H9 (cell line): ENCODE data around the gene MTA1. TPM values are rescaled to one million over a fixed set of nuclear protein-coding genes. Genes with fewer than 3 reads are reported as not detected.
A peak's percentile ranks its signal among the peaks of the same experiment; 100 is the strongest.

Source experiments
- DNase-seq: peaks from one replicate; pipeline ENCODE4 v3.0.0-alpha.2; 2017
- H2AFZ ChIP-seq: one replicate; pipeline ENCODE4 v1.6.1; 2013; ENCODE audit warnings: mild to moderate bottlenecking, low read length, control low read depth, moderate library complexity
- H2AK5ac ChIP-seq: 2 replicates; pipeline ENCODE4 v1.6.1; 2013; ENCODE audit warnings: low read length, control low read depth, mixed read lengths; ENCODE audit not compliant: insufficient read length
- H2BK120ac ChIP-seq: one replicate; pipeline ENCODE4 v1.6.1; 2013; ENCODE audit warnings: low read depth, mild to moderate bottlenecking, low read length, control low read depth, inconsistent platforms; ENCODE audit not compliant: poor library complexity, severe bottlenecking
- H2BK12ac ChIP-seq: 2 replicates; pipeline ENCODE4 v1.6.1; 2013; ENCODE audit warnings: low read length, control low read depth, mixed read lengths, low read depth; ENCODE audit not compliant: insufficient read length
- H2BK15ac ChIP-seq: 2 replicates; pipeline ENCODE4 v1.6.1; 2013; ENCODE audit warnings: low read depth, low read length, control low read depth
- H2BK20ac ChIP-seq: one replicate; pipeline ENCODE4 v1.6.1; 2013; ENCODE audit warnings: low read depth, mild to moderate bottlenecking, low read length, control low read depth, inconsistent platforms; ENCODE audit not compliant: poor library complexity, severe bottlenecking
- H2BK5ac ChIP-seq: 2 replicates; pipeline ENCODE4 v1.6.1; 2013; ENCODE audit warnings: low read length, control low read depth, mixed read lengths; ENCODE audit not compliant: insufficient read length
- H3K14ac ChIP-seq: 2 replicates; pipeline ENCODE4 v1.6.1; 2013; ENCODE audit warnings: low read length, control low read depth; ENCODE audit not compliant: insufficient read depth
- H3K18ac ChIP-seq: 2 replicates; pipeline ENCODE4 v1.6.1; 2013; ENCODE audit warnings: low read depth, mild to moderate bottlenecking, mixed read lengths, low read length, control low read depth; ENCODE audit not compliant: insufficient read length
- H3K23ac ChIP-seq: 2 replicates; pipeline ENCODE4 v1.6.1; 2013; ENCODE audit warnings: low read length, control low read depth, mixed read lengths, low read depth; ENCODE audit not compliant: insufficient read length
- H3K23me2 ChIP-seq: 2 replicates; pipeline ENCODE4 v1.6.1; 2013; ENCODE audit warnings: low read depth, mild to moderate bottlenecking, mixed read lengths, low read length, control low read depth; ENCODE audit not compliant: insufficient read length, poor library complexity, severe bottlenecking
- H3K27ac ChIP-seq: 2 replicates; pipeline ENCODE4 v1.5.1; 2013; ENCODE audit warnings: low read length, control low read depth, mixed read lengths, low read depth; ENCODE audit not compliant: insufficient read length
- H3K27me3 ChIP-seq: 2 replicates; pipeline ENCODE4 v1.6.1; 2013; ENCODE audit warnings: low read length, control low read depth, inconsistent platforms; ENCODE audit not compliant: insufficient read depth
- H3K4ac ChIP-seq: 2 replicates; pipeline ENCODE4 v1.6.1; 2013; ENCODE audit warnings: low read depth, mild to moderate bottlenecking, control low read depth, inconsistent platforms, low read length, moderate library complexity
- H3K4me1 ChIP-seq: 2 replicates; pipeline ENCODE4 v1.6.1; 2013; ENCODE audit warnings: low read length, control low read depth, inconsistent platforms; ENCODE audit not compliant: insufficient read depth
- H3K4me2 ChIP-seq: 2 replicates; pipeline ENCODE4 v1.6.1; 2013; ENCODE audit warnings: low read length, control low read depth, mixed read lengths; ENCODE audit not compliant: insufficient read length, insufficient read depth
- H3K56ac ChIP-seq: 2 replicates; pipeline ENCODE4 v1.6.1; 2013; ENCODE audit warnings: low read depth, mild to moderate bottlenecking, mixed read lengths, low read length, control low read depth; ENCODE audit not compliant: insufficient read length
- H3K79me1 ChIP-seq: 2 replicates; pipeline ENCODE4 v1.6.1; 2013; ENCODE audit warnings: low read depth, mild to moderate bottlenecking, moderate library complexity, low read length, control low read depth, inconsistent platforms; ENCODE audit not compliant: insufficient read depth, poor library complexity, severe bottlenecking
- H3K79me2 ChIP-seq: 2 replicates; pipeline ENCODE4 v1.6.1; 2013; ENCODE audit warnings: low read length, control low read depth, inconsistent platforms; ENCODE audit not compliant: insufficient read depth
- H3K9ac ChIP-seq: 2 replicates; pipeline ENCODE4 v1.6.1; 2013; ENCODE audit warnings: low read length, control low read depth, mixed read lengths; ENCODE audit not compliant: insufficient read length; ENCODE audit errors: extremely low read depth
- H3K9me3 ChIP-seq: one replicate; pipeline ENCODE4 v1.6.1; 2013; ENCODE audit warnings: low read depth, low read length, inconsistent platforms; ENCODE audit not compliant: control insufficient read depth
- H3T11ph ChIP-seq: one replicate; pipeline ENCODE4 v1.6.1; 2013; ENCODE audit warnings: mild to moderate bottlenecking, low read length, control low read depth, inconsistent platforms
- H4K20me1 ChIP-seq: one replicate; pipeline ENCODE4 v1.6.1; 2013; ENCODE audit not compliant: control insufficient read depth, insufficient read length, insufficient read depth
- H4K5ac ChIP-seq: 2 replicates; pipeline ENCODE4 v1.6.1; 2013; ENCODE audit warnings: low read depth, mild to moderate bottlenecking, mixed read lengths, low read length, control low read depth; ENCODE audit not compliant: insufficient read length
- H4K8ac ChIP-seq: replicated peaks from 2 replicates; pipeline ENCODE4 v1.6.1; 2013; ENCODE audit warnings: low read length, control low read depth, mixed read lengths, low read depth; ENCODE audit not compliant: insufficient read length
- H4K91ac ChIP-seq: 2 replicates; pipeline ENCODE4 v1.6.1; 2013; ENCODE audit warnings: low read depth, mild to moderate bottlenecking, moderate library complexity, mixed read lengths, low read length, control low read depth; ENCODE audit not compliant: insufficient read length
- H3K27ac Mint-ChIP-seq, 3 experiments: 2 replicates in 2 of 3; 3 replicates in 1 of 3; pipeline ENCODE4 v1.8.0; 2020 to 2021; ENCODE audit warnings: mixed read lengths in 3 of 3, mild to moderate bottlenecking in 1 of 3, moderate library complexity in 1 of 3
- H3K27me3 Mint-ChIP-seq: 2 replicates; pipeline ENCODE4 v1.8.0; 2021; ENCODE audit warnings: low read depth, mild to moderate bottlenecking, moderate library complexity, mixed read lengths
- H3K36me3 Mint-ChIP-seq, 3 experiments: 2 replicates in 2 of 3; 3 replicates in 1 of 3; pipeline ENCODE4 v1.8.0; 2020 to 2021; ENCODE audit warnings: low read depth in 3 of 3, mixed read lengths in 3 of 3; ENCODE audit not compliant: insufficient read depth in 1 of 3
- H3K4me1 Mint-ChIP-seq, 2 experiments: 2 replicates each; pipeline ENCODE4 v1.8.0; 2020; ENCODE audit warnings: mixed read lengths in 2 of 2
- H3K4me3 Mint-ChIP-seq, 2 experiments: 2 replicates in 1 of 2; 3 replicates in 1 of 2; pipeline ENCODE4 v1.8.0; 2020 to 2021; ENCODE audit warnings: mild to moderate bottlenecking in 2 of 2, mixed read lengths in 2 of 2, moderate library complexity in 1 of 2
- H3K9me3 Mint-ChIP-seq, 2 experiments: 2 replicates in 1 of 2; 3 replicates in 1 of 2; pipeline ENCODE4 v1.8.0; 2020; ENCODE audit warnings: mild to moderate bottlenecking in 2 of 2, mixed read lengths in 2 of 2, moderate library complexity in 1 of 2
- WGBS: extraction: QIAGEN DNeasy Blood & Tissue Kit; methylation state at CpG from one replicate; pipeline ENCODE4 v1.1.7; 2013; ENCODE audit warnings: missing lambda C conversion rate, low lambda C conversion rate, mixed read lengths; ENCODE audit not compliant: insufficient read length; ENCODE audit errors: extremely low coverage; 5-methylcytosine and 5-hydroxymethylcytosine counted together
- total RNA-seq: library from RNA; stranded (reverse); gene quantifications from 2 replicates; pipeline ENCODE4 v1.2.1, GENCODE V29; 2021
- TF ChIP-seq, protein P1 (sequence below): fragments of 200-600 bp; sonication (generic); conservative IDR thresholded peaks from 3 replicates; pipeline ENCODE4 v1.8.0; 2021; ENCODE audit warnings: antibody characterized with exemption, mild to moderate bottlenecking

MTA1 gene
- total RNA-seq, 1 experiment from 2014 or later: 230 TPM

DNA sequence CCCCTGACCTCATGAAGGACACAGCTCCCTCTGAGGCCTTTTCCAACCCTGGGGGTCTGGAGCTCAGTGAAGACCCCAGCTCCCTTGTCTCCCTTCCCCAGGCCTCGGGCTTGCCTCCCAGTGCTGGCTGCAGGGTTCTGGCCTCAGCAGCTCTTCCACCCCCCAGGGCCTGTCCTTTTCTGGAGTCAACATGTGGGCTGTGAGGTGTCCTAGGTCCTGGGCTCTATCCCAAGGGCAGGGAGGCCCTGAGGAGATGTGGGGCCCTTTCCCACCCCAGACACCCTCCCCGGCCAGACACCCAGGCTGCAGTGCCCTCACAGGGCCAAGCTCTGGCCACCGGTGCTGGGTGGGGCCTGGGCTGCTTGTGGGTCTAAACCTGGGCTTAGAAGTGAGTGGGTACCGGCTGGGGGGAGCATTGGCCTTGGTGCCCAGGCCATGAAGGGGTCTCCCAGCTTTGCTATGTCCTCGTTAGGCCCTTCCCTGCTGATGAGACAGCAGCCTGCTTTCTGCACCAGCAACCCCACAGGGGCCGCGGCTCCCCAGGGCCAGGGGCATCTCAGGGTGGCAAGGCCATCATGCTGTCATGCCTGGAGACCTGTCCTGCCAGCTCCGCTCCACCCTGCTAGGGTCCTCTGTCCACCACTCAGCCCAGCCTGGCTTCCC lies 52.3 kb downstream of the MTA1 start:
- Histone ChIP-seq H4K91ac (no peak overlapping the region), H3K79me2 (no peaks in the 10 kb centered on the region), H3K4ac (no peak overlapping the region), H3K23ac (no peak overlapping the region), H3T11ph (no peak overlapping the region), H2BK12ac (no peak overlapping the region), H3K79me1 (no peaks in the 10 kb centered on the region), H3K4me1 (no peaks in the 10 kb centered on the region; the same call in 1 of the 2 replicates), H3K14ac (no peak overlapping the region; the same call in 1 of the 2 replicates), H3K23me2 (peaks cover 8% of the 10 kb centered on the region), H2BK120ac (no peak overlapping the region), H4K5ac (no peak overlapping the region), H2AFZ (no peak overlapping the region), H3K27me3 (peaks cover 11% of the 10 kb centered on the region; the same call in 1 of the 2 replicates), H2BK20ac (no peak overlapping the region), H3K56ac (no peak overlapping the region), H4K8ac (no peak overlapping the region), H3K9ac (no peak overlapping the region), H4K20me1 (no peaks in the 10 kb centered on the region), H3K4me2 (no peak overlapping the region), H2BK15ac (no peak overlapping the region), H3K27ac (no peak overlapping the region), H3K18ac (peak overlapping the region; percentile 7), H3K9me3 (no peaks in the 10 kb centered on the region), H2BK5ac (no peak overlapping the region), H2AK5ac (no peak overlapping the region)
- H3K4me3 Mint-ChIP-seq: peak overlapping the region in 1 of 2 experiments; percentile 17; a peak in 1 of 5 replicates
- no CpG with 5 or more reads among the region's 8 CpGs for WGBS
- no peak for DNase-seq
- H3K4me1 Mint-ChIP-seq: peaks cover 0 to 9% of the 10 kb centered on the region in 2 experiments; a peak in 1 of 4 replicates
- H3K9me3 Mint-ChIP-seq: no peaks in the 10 kb centered on the region
- no peak overlapping the region; a peak in 1 of 7 replicates for H3K27ac Mint-ChIP-seq
- peaks cover 0 to 4% (median 0%) of the 10 kb centered on the region in 3 experiments; a peak in 2 of 7 replicates for H3K36me3 Mint-ChIP-seq
- TF ChIP-seq, protein P1, sequence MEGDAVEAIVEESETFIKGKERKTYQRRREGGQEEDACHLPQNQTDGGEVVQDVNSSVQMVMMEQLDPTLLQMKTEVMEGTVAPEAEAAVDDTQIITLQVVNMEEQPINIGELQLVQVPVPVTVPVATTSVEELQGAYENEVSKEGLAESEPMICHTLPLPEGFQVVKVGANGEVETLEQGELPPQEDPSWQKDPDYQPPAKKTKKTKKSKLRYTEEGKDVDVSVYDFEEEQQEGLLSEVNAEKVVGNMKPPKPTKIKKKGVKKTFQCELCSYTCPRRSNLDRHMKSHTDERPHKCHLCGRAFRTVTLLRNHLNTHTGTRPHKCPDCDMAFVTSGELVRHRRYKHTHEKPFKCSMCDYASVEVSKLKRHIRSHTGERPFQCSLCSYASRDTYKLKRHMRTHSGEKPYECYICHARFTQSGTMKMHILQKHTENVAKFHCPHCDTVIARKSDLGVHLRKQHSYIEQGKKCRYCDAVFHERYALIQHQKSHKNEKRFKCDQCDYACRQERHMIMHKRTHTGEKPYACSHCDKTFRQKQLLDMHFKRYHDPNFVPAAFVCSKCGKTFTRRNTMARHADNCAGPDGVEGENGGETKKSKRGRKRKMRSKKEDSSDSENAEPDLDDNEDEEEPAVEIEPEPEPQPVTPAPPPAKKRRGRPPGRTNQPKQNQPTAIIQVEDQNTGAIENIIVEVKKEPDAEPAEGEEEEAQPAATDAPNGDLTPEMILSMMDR: no peak
- peaks cover 17% of the 10 kb centered on the region for H3K27me3 Mint-ChIP-seq
